ENCODE data around the gene CDV3. TPM values are rescaled to one million over a fixed set of nuclear protein-coding genes. Genes with fewer than 3 reads are reported as not detected.

The CDV3 gene
- total and polyA plus RNA-seq, 10 donors: 68.1 to 253 (median 206) TPM

GRCh38 chr3:133561679-133562078 is 11.8 kb upstream of the CDV3 start:
- DNase-seq: no peak
- no peaks in the 10 kb centered on the region for H3K36me3 ChIP-seq
- H3K27ac ChIP-seq: no peak overlapping the region
- H3K9me3 ChIP-seq: peaks cover 0 to 16% (median 11%) of the 10 kb centered on the region in 8 donors
- H3K27me3 ChIP-seq (replicated peaks in 1 of 7): no peaks in the 10 kb centered on the region
- peaks cover 0 to 9% (median 0%) of the 10 kb centered on the region in 6 donors for H3K4me1 ChIP-seq
- intact Hi-C loops (cut with DNase I; ENCODE audit: low total_unique reads): no loop called here
- 71 to 88% (median 79%) methylated on average over 2 of the region's 2 CpGs for WGBS, 5 donors
- no peak for TF ChIP-seq POLR2AphosphoS5 (IDR thresholded peaks at IDR 0.05)
- H3K4me3 ChIP-seq: no peak overlapping the region

GRCh38 chr3:133562376-133562775 is 11.1 kb upstream of the CDV3 start:
- Histone ChIP-seq H3K4me1 (peaks cover 0 to 12% (median 3%) of the 10 kb centered on the region in 6 donors), H3K27me3 (replicated peaks in 1 of 7) (no peaks in the 10 kb centered on the region), H3K36me3 (no peaks in the 10 kb centered on the region), H3K4me3 (no peak overlapping the region), H3K27ac (no peak overlapping the region), H3K9me3 (peaks cover 0 to 16% (median 11%) of the 10 kb centered on the region in 8 donors)
- TF ChIP-seq POLR2AphosphoS5 (IDR thresholded peaks at IDR 0.05) (no peak), POLR2A (IDR thresholded peaks at IDR 0.05) (no peak), CTCF (IDR thresholded peaks at IDR 0.05 in 8 of 11, conservative IDR thresholded peaks at IDR 0.05 in 3 of 11) (no peak)
- 93 to 100% (median 96%) methylated on average over 1 of the region's 1 CpG for WGBS, 5 donors
- no peak for DNase-seq
- intact Hi-C loops (cut with DNase I; ENCODE audit: low total_unique reads): no loop called here

GRCh38 chr3:133563186-133563591 is 10.3 kb upstream of the CDV3 start:
- TF ChIP-seq POLR2A (IDR thresholded peaks at IDR 0.05): no peak
- no peak for TF ChIP-seq CTCF (IDR thresholded peaks at IDR 0.05 in 8 of 11, conservative IDR thresholded peaks at IDR 0.05 in 3 of 11)
- no peak for TF ChIP-seq POLR2AphosphoS5 (IDR thresholded peaks at IDR 0.05)
- no peaks in the 10 kb centered on the region for H3K36me3 ChIP-seq
- peaks cover 0 to 16% (median 11%) of the 10 kb centered on the region in 8 donors for H3K9me3 ChIP-seq
- H3K4me1 ChIP-seq: peaks cover 0 to 20% (median 6%) of the 10 kb centered on the region in 6 donors
- no peak for DNase-seq
- no peaks in the 10 kb centered on the region for H3K27me3 ChIP-seq (replicated peaks in 1 of 7)
- no peak overlapping the region for H3K27ac ChIP-seq
- no peak overlapping the region for H3K4me3 ChIP-seq
- intact Hi-C loops (cut with DNase I; ENCODE audit: low total_unique reads): no loop called here
- 76 to 84% (median 81%) methylated on average over 5 of the region's 5 CpGs for WGBS, 5 donors

GRCh38 chr3:133563816-133564215 is 9.7 kb upstream of the CDV3 start:
- Histone ChIP-seq H3K4me3 (no peak overlapping the region), H3K4me1 (peaks cover 0 to 23% (median 6%) of the 10 kb centered on the region in 6 donors), H3K36me3 (no peaks in the 10 kb centered on the region), H3K27ac (no peak overlapping the region), H3K9me3 (peaks cover 0 to 11% (median 8%) of the 10 kb centered on the region in 8 donors), H3K27me3 (replicated peaks in 1 of 7) (no peaks in the 10 kb centered on the region)
- 87 to 97% (median 97%) methylated on average over 1 of the region's 1 CpG for WGBS, 5 donors
- intact Hi-C loops (cut with DNase I; ENCODE audit: low total_unique reads): no loop called here
- no peak for DNase-seq
- TF ChIP-seq CTCF (IDR thresholded peaks at IDR 0.05 in 8 of 11, conservative IDR thresholded peaks at IDR 0.05 in 3 of 11): no peak
- no peak for TF ChIP-seq POLR2A (IDR thresholded peaks at IDR 0.05)
- TF ChIP-seq POLR2AphosphoS5 (IDR thresholded peaks at IDR 0.05): no peak

Measured in spleen (tissue), 11 donors.